GM18951 (cell line): ENCODE data around the gene MCC.

Experiments
- POLR2A ChIP-seq: IDR thresholded peaks from 4 replicates; pipeline ENCODE4 v1.6.1; 2011; ENCODE audit warnings: mild to moderate bottlenecking; ENCODE audit not compliant: insufficient read length, insufficient read depth; ENCODE audit errors: extremely low read depth
- in situ Hi-C: fragments of 300-500 bp; cut with MboI; formaldehyde crosslinking; loops from one replicate; pipeline ENCODE4 v1.12.0; 2022; ENCODE audit warnings: low sequenced_read_pairs, mixed read lengths, inconsistent platforms; ENCODE audit not compliant: unreplicated experiment

Gene MCC

GRCh38 chr5:113181853-113182490 lies 306.3 kb downstream of the MCC start:
- TF ChIP-seq POLR2A, result no peak
- in situ Hi-C loops, result no loop called here

GRCh38 chr5:113181409-113181808 lies 306.8 kb downstream of the MCC start:
- no peak for TF ChIP-seq POLR2A
- in situ Hi-C loops, result no loop called here

GRCh38 chr5:113179156-113179555 lies 309.1 kb downstream of the MCC start:
- in situ Hi-C loops, result no loop called here
- no peak for TF ChIP-seq POLR2A

GRCh38 chr5:113178073-113178779 lies 310.0 kb downstream of the MCC start:
- no peak for TF ChIP-seq POLR2A

GRCh38 chr5:113177225-113177624 lies 311.0 kb downstream of the MCC start:
- TF ChIP-seq POLR2A, result no peak
- in situ Hi-C loops, result no loop called here

More at GRCh38 chr5:113178073-113178779, 310.0 kb downstream of the MCC start:
- in situ Hi-C loops, result no loop called here

- in situ Hi-C loops, result no loop called here
- no peak for TF ChIP-seq POLR2A
Observed at GRCh38 chr5:113176734-113177133, 311.5 kb downstream of the MCC start.

GRCh38 chr5:113176196-113176595 lies 312.1 kb downstream of the MCC start:
- TF ChIP-seq POLR2A, result no peak
- in situ Hi-C loops, result no loop called here

GRCh38 chr5:113172231-113172826 lies 315.9 kb downstream of the MCC start:
- in situ Hi-C loops, result no loop called here
- no peak for TF ChIP-seq POLR2A

- in situ Hi-C loops, result no loop called here
- no peak for TF ChIP-seq POLR2A
Observed at GRCh38 chr5:113171520-113171919, 316.7 kb downstream of the MCC start.

GRCh38 chr5:113170707-113171106 lies 317.5 kb downstream of the MCC start:
- in situ Hi-C loops, result no loop called here
- no peak for TF ChIP-seq POLR2A

GRCh38 chr5:113169720-113170119 lies 318.5 kb downstream of the MCC start:
- TF ChIP-seq POLR2A, result no peak
- in situ Hi-C loops, result no loop called here

- in situ Hi-C loops, result no loop called here
- no peak for TF ChIP-seq POLR2A
Observed at GRCh38 chr5:113167985-113168384, 320.3 kb downstream of the MCC start.

- TF ChIP-seq POLR2A, result no peak
- in situ Hi-C loops, result no loop called here
Observed at GRCh38 chr5:113166852-113167366, 321.3 kb downstream of the MCC start.

- in situ Hi-C loops, result no loop called here
- no peak for TF ChIP-seq POLR2A
Observed at GRCh38 chr5:113166261-113166660, 322.0 kb downstream of the MCC start.
